UCSD-AML1 (cell line): ENCODE results near the gene EPAS1.

Source experiments
- DNase-seq: peaks from one replicate; lab custom pipeline; 2025; ENCODE audit not compliant: unreplicated experiment; lab: John Stamatoyannopoulos, UW

EPAS1 gene

DNA sequence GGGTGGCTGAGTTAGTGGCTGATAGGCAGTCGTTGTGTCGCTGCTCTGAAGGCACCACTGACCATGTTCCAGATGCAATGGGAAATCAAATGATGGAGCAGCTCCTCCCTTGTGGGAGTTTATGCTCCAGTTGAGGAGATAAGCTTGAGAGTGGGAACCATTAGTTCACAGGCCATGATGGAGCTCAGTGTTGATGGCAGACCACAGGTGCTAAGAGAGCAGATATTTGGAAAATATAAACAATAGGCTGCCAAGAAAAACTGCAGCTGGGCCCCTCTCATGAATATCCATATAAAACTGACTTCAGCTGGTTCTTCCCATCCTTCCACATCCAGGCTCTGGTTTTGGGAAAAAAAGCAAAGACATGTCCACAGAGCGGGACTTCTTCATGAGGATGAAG, 63.1 kb downstream of the EPAS1 start:
- no peak for DNase-seq

- no peak for DNase-seq
These were observed 64.9 kb downstream of the EPAS1 start for GRCh38 chr2:46361920-46362666.

DNA sequence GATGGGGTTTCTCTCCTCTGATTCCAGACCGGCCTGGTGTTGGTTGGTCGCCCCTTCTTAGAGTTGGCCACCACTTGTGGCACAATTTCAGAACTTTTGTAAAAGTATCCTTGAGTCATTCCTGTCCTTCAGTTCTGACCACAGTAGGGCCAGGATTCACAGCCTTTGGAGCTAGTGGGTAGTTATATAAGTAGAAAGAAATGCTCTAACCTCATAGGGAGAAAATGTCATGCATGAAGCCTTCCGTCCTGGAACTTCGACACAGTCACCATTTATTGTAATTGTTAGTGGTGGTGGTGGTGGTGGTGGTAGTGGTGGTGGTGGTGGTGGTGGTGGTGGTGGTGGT, 65.4 kb downstream of the EPAS1 start:
- no peak for DNase-seq

- no peak for DNase-seq
These were observed 66.4 kb downstream of the EPAS1 start for GRCh38 chr2:46363535-46364170.

DNA sequence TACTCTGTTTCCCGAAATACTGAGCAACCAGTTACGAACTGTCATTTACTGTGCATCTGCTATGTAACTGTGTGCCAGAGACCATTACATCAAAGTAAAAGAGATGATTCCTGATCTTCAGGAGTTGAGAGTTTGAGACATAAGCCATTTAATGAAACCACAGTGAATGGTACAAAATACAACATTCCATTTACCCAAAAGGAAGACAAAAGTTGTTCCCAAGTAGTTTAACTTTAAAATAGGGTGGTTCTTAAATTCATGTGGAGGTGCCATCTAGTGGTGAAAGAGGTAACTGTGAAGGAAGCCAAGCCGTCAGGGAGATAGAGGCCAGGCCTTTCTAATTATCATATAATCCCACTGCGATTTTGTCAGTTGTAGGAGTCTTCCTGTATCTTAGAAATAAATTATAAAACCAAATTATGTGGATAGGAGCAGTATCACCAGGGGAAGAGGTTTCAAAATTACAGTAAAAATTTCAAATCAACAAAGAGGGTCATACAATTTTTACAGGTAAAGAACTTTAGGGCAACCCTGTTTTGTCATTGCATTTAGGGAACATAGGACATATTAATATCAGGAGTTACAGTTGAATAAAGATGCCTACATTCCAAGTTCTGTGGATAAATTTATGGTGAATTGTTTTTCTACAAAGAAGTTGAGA, 67.7 kb downstream of the EPAS1 start:
- DNase-seq: no peak

GRCh38 chr2:46365913-46366667, 68.9 kb downstream of the EPAS1 start:
- no peak for DNase-seq

- DNase-seq: no peak
These were observed 69.5 kb downstream of the EPAS1 start for GRCh38 chr2:46366668-46367052.

DNA sequence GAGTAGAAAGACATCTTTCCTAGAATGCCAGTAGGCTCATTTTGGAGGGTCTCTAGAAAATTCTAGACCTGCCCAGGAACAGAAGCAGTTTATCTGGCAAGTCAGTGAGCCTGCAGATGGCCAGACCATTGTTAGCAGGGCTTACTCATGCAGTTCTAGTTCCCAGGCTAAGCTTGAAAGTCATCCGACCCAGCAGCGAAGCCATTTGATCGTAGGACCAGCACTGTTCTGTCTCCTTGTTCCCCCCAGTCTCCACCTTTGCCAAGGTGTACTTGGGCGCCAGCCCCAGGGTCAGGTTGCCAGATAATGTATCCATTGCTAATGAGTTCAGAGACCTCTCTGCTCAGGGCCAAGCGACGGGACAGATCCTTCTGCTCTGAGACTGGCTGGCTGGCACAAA, 70.1 kb downstream of the EPAS1 start:
- no peak for DNase-seq

DNA sequence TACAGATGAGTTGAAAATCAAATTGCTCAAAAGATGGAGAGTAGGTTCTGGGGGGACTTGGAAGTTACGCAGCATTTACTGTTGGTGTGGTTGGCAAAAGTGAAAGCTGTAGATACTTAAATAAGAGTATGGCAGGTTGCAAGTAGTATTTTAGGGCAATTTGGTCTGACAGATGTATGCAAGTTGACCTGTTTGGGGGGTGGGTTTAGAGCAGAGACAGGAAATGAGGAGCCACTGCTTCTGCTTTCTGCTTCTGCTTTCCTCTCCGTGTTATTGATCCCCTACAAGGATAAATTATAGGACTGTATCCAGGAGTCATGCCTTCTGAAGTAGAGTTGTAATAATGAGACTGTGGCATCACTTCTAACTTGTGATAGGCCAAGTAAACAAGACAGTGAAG, 71.2 kb downstream of the EPAS1 start:
- no peak for DNase-seq

DNA sequence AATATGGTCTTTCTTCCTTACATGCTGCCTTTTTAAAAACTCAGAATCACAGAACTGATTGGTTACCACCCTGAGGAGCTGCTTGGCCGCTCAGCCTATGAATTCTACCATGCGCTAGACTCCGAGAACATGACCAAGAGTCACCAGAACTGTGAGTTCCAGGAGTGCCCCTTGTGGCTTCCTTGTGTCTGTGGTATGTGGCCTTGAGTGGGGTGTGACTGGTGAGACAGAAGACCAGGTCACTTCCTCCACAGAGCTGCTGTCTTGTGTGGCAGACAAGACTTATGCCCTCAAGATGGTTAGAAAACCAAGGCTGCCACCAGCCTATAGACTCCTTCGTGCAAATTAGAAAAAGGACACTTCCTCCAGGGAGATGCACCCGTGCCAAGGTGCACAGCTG, 72.6 kb downstream of the EPAS1 start:
- DNase-seq: no peak

DNA sequence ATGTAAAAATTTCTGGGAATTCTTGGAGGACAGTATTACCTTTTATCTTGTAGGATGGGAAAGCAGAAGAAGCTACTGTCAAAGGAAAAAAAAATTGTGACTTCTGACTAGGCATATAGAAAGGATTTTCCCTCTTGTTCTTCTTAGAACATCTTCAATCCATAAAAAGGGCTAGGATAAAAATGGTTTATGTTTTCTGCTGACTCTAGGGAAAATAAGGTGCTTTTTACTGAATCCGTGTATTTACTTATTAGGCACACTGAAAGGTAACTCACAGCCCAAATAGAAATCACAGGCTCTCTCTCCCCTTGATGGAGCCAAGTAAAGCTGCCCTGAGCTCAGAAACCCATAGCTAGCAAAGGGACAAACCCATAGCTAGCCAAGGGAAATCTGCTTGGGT, 74.6 kb downstream of the EPAS1 start:
- no peak for DNase-seq

- DNase-seq: no peak
These were observed 75.3 kb downstream of the EPAS1 start for GRCh38 chr2:46372475-46372874.

DNA sequence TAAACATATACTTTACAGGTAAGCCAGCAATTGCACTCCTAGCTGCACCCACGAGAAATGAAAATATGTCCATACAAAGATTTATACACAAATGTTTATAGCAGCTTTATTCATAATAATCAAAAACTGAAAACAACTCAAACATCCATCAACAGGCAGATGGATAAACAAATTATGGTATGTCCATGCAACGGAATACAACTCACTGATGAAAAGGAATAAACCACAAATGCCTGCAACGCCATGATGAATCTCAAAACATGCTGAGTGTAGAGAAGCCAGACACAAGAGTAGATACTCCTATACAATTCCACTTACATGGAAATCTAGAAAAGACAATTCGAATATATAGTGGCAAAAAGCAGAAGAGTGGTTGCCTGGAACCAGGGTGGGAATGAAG, 76.0 kb downstream of the EPAS1 start:
- no peak for DNase-seq

DNA sequence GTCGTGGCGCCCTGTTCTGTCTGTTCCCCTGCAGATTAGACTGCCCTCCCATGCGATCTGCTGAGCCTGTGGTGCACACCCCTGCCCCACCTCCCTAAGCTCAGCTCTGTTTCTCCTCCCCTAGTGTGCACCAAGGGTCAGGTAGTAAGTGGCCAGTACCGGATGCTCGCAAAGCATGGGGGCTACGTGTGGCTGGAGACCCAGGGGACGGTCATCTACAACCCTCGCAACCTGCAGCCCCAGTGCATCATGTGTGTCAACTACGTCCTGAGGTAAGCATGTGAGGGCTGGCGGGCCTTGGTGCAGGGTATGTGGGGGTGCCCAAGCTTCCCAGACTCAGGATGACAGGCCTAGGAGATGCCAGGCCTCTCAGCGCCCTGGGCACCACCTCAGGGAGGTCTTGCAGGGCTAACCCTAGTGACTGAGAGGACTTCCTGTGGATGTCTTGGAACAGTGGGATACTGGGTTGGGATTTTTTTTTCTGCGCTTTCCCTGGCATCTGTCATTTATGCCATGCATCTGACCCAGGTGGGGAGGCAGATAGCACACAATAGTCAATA, 78.4 kb downstream of the EPAS1 start:
- DNase-seq: no peak

DNA sequence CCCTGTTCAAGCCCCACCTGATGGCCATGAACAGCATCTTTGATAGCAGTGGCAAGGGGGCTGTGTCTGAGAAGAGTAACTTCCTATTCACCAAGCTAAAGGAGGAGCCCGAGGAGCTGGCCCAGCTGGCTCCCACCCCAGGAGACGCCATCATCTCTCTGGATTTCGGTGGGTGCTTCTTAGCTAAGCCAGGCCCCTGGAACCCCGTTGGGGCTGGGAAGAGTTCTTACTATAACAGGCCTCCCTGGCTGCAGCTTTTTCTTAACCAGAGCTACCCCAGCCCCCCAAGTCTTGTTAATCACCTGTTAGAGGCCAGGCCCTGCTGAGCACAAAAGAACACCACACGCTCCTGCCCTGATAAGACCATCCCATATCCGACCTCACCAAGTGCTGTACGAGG, 79.4 kb downstream of the EPAS1 start:
- DNase-seq: no peak

DNA sequence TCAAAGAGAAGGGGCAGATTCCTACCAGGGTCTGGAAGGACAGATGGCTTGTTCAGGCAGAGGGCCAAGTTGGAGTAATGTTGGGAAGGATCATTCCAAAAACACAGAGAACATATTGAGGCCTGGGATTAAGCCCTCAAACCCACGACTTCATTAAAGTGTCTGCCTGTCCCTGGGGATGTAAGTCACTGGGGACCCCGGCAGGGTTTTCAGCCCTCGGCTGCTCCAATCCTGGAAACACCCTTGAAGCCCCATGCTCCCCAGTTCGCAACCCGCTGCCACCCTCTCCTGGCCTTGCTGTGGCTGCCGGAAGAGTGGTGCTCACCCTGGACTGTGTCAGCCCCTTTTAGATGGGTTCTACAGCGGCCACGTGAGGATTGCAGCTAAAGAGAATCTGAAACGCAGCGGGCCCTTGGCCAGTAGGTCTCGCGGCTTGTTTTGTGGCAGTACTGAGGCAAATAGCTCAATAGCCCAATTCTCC, 79.9 kb downstream of the EPAS1 start:
- no peak for DNase-seq

DNA sequence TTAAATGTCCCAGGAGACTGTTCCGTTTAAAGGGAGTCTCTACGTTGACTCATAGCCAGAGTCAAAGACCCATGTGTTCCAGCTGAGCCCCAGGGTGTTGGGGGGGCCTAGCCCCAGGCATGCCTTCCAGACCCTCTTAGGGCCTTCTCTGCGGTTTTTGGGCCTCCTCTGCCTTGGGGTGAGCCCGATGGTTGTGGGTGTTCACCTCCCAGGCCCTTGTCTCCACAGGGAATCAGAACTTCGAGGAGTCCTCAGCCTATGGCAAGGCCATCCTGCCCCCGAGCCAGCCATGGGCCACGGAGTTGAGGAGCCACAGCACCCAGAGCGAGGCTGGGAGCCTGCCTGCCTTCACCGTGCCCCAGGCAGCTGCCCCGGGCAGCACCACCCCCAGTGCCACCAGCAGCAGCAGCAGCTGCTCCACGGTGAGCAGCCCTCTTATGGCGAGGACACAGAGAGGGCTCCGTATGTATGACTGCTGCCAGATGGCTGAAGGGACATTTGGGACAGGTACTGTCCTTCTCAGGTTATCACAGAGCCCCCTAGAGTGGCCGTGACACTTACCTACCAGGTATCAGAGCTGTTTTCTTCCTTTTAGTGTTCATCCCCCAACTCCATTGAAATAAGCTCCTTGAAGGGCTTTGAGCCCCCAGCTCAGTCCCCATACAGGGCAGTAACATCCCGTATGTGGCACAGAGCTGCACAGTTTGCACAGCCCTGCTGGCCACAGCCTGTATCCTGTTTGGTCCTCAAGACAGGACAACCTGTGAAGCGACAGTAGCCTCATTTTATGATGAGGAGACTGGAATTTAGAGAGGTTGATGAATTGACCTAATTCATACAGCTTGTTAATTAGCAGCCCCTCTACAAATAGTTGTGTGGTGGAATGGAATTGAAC, 80.7 kb downstream of the EPAS1 start:
- no peak for DNase-seq

DNA sequence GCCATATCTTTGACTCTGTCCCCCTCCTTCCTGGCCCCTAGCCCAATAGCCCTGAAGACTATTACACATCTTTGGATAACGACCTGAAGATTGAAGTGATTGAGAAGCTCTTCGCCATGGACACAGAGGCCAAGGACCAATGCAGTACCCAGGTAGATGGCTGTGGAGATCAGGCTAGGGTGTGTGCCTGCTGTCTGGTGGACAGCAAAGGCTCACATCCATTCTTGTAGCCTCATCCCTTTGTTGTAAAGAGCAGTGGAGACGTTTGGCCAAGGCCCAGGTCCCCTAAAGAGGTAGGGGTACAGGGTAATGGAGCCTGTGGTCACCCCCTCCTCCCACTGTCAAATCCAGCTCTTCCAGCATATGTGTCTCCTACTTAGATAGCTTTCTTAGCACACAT, 81.4 kb downstream of the EPAS1 start:
- DNase-seq: no peak

- DNase-seq: no peak
These were observed 82.2 kb downstream of the EPAS1 start for GRCh38 chr2:46379213-46380037.
